Fibroblast of skin of left quadriceps (primary cell): Measurements from ENCODE around the gene UCHL1.
"Not testable (repeated sequence)": the region's sequence is repeated elsewhere in the genome, so short reads cannot be mapped to it uniquely, and the experiment has no call there.

Experiments used
- DNase-seq, 2 experiments: peaks; one replicate each; pipeline ENCODE4 v3.0.0-alpha.2; 2013; ENCODE audit warnings: low read depth in 2 of 2

The UCHL1 gene

DNA sequence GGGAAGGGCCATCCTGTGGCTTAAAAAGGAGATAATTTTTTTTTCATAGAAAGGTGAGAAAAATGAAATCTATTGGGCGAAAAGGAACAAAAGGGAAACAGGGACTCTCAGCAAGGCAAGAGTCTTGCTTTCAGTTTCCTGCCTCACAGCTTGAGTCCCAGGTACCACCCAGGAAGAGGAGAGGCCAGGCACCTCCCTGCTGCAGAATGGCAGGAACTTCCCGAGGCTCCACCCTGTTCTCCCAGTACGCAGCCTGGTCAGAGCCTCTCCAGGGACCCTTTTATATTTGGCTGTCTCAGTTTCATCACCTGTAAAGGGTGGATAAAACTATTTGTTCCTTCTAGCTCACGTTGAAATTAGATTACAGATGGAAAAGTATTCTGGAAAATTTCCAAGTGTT, 33.8 kb downstream of the UCHL1 start:
- DNase-seq = no peak

DNA sequence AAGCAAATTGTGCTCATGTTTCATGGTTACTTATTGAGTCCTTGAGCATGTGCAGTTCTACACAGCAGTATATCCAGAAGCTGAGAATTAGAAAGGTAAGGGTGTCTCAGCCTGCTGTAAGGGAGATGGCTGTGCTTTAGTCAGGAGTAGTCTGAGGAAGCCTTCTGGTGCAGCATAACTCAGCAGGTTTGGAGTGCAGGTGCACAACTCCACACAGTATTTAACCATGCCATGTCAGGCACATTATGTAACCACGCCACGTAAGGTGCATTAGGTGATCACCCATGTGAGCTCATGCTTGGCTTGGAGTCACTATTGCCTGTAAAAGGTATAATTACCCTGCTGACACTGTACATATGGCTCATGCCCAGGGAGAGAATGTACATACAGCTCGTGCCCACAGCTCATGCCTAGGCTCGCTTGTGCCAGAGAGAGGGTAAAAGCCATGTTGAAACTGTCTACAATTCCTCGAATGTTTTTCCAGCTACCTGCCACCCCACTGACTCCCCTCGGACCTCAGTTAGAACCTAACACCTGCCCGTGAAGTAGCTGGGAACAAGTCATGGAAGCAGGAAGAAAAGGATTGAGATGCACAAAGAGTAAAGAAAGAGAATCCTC, 37.8 kb downstream of the UCHL1 start:
- DNase-seq = no peak

DNA sequence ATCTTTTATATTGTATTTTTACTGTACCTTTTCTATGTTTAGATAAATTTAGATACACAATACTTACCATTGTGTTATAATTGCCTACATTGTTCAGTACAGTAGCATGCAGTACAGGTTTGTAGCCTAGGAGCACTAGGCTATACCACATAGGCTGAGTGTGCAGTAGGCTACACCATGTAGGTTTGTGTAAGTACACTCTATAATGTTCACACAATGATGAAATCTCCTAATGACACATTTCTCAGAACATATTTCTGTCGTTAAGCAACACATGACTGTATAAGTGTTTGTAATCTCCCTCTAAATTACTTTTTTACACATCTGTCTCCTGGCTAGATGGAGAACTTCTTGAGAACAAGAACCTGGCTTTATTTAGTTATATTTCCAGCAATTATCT, 40.3 kb downstream of the UCHL1 start:
- no peak for DNase-seq

DNA sequence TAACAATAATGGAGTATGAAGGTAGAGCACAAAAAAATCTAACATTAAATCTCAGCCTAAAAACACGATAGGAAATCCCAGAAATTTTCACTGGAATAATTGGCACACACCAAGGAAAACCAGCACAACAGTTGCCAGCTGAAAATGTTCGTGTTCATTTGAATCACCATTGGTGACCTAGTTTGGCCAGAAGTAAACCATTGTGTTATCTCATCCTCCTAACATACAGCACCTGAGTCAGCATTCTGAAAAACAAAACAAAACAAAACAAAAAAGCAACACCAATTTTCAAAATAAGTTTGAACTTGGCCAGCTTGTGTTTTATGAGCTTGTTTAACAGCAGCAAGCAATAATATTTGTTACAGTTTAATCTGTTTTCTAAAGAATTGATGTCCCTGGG, 41.1 kb downstream of the UCHL1 start:
- no peak for DNase-seq

DNA sequence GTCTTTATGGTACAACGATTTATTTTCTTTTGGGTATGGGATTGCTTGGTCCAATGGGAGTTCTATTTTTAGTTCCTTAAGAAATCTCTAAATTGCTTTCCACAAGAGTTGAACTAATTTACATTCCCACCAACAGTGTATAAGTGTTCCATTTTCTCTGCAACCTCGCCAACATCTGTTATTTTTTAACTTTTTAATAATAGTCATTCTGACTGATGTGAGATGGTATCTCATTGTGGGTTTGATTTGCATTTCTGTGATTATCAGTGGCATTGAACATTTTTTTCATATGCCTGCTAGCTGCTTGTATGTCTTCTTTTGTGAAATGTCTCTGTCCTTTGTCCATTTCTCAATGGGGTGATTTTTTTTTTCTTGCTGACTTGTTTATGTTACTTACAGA, 42.8 kb downstream of the UCHL1 start:
- no peak for DNase-seq

DNA sequence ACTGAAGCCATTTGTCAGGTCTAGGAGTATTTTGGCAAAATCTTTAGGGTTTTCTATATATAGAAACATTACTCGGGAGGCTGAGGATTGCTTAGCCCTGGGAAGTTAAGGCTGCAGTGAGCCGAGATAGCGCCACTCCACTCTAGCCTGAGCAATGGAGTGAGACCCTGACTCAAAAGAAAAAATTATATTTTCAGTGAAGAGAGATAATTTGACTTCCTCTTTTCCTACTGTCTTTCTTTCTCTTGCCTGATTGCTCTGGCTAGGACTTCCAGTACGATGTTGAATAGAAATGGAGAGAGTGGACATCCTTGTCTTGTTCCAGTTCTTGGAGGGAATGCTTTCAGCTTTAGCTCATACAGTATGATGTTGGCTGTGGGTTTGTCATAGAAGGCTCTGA, 44.4 kb downstream of the UCHL1 start:
- no peak for DNase-seq

DNA sequence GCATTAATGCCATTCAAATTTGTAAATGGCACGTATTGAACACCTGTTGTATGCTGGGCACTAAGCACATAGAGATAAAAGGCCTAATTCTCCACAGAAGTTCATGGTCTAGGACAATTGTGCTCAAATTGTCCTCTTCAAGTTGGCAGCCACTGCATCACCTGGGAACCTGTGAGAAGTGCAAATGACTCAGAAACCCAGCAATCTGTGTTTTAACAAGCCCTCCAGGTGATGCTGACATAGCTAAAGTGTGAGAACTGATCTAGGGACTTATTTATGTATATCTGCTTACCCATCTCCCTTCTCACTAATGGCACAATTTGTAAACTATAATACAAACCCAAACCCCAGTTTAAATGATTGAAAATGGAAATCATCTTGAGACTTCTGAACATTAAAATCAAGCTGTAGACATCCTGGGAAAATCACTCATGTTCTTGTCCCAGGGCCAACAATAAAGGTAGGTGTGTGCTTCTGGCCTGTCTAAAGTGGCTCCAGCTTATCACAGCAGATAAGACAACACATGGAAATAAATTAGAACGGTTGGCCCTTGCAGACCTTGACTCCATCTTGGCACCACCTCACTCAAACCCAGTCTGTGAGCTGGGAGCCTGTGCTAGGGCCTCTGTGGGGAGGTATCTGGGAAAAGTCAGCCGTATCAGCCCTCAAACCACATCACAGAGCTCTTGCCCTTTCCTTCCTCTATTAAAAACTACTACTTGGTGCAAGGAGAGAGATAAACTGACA, 46.8 kb downstream of the UCHL1 start:
- DNase-seq = no peak

DNA sequence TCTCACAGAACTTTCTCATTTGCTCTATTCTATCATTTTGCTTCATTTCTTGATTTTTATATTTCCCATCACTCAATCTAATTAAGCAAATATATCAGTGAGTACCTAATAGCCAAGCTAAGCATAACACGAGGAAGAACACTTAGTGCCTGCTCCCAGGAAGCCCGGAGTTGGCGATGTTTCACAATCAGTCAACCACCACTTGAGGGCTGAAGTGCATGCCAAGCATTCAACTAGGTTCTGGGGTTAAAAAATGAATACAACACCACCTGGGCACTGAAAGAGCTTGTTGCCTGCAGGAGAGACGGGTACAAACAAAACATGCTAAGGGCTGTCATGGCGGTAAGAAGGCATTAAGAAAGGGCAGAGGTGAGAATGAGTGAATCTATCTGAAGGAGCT, 47.5 kb downstream of the UCHL1 start:
- no peak for DNase-seq

DNA sequence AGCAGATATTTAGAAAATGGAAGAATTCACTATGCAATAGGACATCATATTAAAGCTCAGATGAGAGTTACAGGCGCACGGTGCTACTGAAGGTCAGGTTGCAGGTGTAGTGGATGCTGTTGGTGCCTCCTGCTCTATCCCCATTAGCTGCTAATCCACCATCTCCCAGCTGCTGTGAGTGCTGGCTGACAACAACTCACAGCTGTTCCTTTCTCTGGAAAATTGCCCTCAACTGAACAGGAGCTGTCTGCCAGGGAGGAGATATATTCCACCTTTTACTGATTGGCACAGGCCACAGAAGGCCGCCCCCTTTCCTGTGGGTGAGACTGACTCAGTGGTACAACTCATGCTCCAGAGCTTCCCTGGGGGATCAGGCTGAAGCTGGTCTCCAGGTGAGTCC, 48.7 kb downstream of the UCHL1 start:
- no peak for DNase-seq

DNA sequence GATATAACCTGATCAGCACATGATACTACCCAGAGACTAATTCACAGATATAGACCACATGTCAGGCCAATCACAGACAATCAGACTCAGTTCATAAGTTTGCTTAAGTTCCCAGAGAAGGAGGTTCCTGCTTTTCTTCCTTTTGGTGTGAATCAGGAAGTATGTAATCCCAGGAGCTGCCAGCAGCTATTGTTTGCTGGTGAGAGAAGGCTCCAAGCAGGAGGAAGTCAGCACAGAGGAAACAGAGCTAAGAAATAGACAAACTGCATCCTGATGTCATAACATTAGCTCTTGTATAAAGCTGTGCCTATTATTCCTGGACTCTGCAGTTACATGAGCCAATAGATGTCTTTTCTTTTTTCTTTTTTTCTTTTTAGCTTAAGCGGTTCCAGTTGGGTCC, 50.9 kb downstream of the UCHL1 start:
- DNase-seq = no peak

DNA sequence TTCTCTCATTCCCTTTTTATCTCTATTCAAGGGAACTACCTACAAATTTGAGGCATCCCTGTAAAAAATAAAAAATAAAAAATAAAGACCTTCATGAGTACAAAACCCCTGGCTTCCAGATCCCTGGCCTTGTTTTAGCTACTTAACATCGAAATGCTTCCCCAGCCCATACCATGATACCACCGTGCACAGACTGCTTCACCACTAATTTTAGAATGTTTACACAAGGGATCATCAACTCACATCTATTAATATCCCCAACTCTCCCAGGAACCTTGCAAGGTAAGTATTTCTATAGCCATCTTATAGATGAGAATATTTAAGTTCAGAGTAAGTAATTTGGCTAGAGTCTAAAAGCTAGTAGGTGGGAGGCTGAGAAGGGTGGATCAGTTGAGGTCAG, 51.7 kb downstream of the UCHL1 start:
- no peak for DNase-seq

DNA sequence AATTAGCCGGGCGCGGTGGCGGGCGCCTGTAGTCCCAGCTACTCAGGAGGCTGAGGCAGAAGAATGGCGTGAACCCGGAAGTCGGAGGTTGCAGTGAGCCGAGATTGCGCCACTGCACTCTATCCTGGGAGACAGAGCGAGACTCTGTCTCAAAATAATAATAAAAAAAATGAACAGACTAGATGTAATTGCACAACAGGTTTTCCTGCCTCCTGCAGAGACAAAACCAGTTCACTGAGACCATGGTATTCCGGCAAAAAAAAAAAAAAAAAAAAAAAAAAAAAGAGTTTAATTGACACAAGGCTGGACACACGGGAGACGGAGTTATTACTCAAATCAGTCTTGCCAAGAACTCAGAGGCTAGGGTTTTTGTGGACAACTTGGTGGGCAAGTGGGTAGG, 58.7 kb downstream of the UCHL1 start:
- not testable (repeated sequence) for DNase-seq

DNA sequence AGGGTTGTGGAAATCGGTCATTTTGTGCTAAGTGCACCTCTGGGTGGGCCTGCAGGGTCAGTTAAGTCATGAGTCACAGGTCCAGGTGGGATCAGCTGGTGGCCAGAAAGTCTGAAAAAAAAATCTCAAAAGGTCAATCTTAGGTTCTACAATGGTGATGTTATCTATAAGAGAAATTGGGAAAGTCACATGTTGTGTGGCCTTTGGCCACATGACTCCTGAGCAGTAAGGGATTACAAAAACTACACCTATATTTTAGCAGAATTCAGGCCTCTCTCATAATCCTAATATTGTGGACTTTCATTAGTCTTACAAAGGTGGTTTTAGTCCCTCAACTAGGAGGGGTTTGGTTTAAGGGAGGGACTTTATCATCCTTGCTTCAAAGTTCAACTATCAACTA, 59.1 kb downstream of the UCHL1 start:
- no peak for DNase-seq
